Stimulated activated CD4-positive, alpha-beta T cell treated with anti-CD3 and anti-CD28 coated beads, Interleukin-4, amount 100 ng/mL, for 4 hours (primary cell): ENCODE data around the gene KRT80.

Source experiments
- DNase-seq, 2 experiments: peaks; one replicate each; pipeline ENCODE4 v3.0.0-alpha.2; 2020

The KRT80 gene

GRCh38 chr12:52178443-52178842 lies 13.4 kb downstream of the KRT80 start:
- no peak for DNase-seq

DNA sequence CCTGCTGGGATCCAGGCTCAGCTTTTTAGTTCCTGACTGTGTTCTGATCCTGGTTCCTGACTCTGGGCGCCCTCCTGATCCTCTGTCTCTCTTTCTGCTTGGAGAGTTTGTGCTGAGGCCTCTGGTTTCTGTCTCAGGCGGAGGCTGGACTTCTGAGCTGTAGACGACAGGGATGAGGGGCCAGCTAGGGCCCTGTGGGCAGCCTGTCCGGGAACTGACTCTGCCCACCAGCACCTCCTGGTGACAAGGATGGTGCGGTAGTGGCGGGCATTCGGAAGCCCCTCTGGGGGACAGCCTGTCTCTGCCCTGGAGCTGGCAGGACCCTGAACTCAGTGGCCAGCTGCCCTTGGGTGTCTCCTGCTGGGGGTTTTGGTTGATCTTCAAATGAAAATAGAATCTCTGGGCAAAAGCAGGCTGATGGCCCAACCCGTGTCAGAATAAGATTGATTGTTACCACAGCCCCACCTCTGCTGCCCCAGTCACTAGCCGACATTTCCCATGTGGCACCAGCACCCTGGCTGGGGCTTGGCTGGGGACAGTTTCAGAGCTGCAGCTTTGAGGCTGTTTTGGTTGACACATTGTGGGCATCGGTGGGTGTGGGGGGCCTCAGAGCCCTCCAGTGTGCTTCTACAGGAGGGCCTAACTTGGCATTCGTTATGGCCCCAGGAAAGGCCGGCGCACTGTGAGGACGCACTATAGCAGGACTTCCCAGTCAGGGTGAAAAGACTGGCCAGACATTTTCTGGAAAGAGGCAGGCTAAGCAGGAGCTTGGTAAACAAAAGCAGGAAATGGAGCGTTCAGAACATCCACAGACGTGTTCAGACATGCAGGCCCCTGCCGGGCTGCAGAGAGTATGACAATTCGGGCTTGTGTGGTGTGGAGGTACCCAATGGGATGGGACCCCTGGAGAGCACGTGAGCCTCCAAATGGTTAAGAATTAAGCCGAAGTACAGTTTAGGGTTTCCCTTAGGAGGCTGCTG lies 16.2 kb downstream of the KRT80 start:
- no peak for DNase-seq

GRCh38 chr12:52173526-52173925 lies 18.3 kb downstream of the KRT80 start:
- no peak for DNase-seq

GRCh38 chr12:52172956-52173355 lies 18.9 kb downstream of the KRT80 start:
- no peak for DNase-seq

DNA sequence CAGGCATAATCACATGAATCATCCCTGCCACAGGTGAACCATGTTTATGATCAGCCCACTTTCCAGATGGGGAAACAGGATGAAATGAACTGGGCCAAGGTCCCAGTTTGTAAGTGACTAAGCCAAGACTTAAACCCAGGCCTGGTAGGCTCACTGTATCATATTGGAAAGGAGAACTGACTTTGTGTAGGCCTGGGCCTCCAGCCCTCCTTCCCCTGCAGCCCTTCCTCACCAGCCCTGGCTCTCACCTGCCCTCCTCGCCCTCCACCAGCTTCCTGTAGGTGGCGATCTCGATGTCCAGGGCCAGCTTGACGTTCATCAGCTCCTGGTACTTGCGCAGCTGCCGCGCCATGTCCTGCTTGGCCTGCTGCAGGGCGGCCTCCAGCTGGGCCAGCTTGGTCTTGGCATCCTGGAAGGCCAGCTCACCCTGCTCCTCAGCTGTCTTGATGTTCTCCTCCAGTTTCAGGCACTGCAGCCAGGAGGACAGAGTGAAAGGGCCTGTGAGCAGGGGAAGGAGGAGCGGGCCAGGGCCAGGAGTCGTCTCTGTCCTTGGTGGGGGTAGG lies 19.8 kb downstream of the KRT80 start:
- DNase-seq = no peak

GRCh38 chr12:52170827-52171226 lies 21.0 kb downstream of the KRT80 start:
- DNase-seq = no peak

- no peak for DNase-seq
Measured at GRCh38 chr12:52169886-52170285, 21.9 kb downstream of the KRT80 start.

DNA sequence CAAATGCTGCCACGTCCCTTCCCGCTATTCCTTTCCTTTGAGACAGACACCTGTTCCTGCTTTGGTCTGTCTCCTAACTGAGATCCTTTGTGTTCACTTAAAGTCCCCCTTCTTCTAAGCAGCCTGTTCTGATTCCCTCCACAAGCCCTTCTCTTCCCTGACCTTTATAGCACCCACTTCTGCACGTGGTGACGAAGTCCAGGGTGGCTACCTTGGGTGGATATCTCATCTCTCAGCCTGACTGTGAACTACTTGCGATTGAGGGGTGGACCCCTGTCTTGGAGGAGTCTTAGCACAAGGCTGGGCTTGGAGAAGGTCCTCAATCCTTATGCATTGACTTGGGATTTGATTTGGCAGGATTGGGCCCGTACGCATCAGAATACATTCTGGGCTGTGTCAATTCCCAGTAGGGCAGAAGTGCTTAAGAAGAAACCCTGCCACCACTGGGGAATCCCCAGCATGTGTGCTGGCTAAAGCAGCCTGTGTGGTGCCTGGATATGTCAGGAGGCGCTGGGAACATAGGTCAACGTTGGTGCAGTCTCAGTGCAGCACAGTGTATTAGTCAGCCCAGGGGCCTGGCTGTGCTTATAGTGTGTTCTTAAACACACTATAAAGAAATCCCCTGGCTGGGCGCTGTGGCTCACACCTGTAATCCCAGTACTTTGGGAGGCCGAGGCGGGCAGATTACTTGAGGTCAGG lies 23.6 kb downstream of the KRT80 start:
- DNase-seq = no peak

GRCh38 chr12:52167526-52167925 lies 24.3 kb downstream of the KRT80 start:
- DNase-seq = no peak

- no peak for DNase-seq
Measured at GRCh38 chr12:52166672-52167071, 25.1 kb downstream of the KRT80 start.

DNA sequence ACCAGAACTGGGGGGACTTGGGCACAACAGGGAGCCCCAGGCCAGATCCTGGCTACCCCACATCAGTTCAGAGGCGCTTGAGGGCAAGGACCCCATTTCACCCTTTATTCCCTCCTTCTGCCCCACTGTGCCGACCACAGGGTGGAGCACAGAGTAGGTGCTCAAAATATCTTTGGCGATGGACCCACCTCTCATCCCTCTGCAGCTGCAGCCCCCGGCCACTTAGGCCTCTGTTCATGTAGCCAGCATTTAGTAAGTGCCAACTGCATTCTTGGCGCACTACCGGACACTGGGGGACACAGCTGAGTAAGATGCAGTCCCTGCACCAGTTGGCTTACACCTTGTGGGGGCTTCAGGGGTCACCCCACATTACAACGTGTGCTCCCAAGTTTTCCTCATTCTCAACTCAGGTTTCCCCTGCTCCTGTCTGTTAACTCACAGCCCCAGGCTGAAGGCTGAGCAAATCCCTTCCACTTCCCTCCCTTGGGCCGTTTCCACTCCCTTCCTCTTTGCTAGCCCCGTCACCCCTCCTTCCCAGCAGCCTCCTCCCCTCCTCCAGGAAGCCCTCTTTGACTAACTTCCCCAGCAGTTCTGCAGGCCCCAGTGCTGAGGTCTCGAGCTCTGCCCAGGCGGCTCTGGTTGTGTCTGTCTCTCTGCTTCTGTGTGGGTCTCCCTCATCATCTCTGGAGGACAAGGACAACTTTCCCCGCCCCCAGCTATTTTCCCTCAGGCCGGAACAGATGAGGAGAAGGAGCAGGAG lies 26.5 kb downstream of the KRT80 start:
- DNase-seq = no peak

- no peak for DNase-seq
Measured at GRCh38 chr12:52164624-52165023, 27.2 kb downstream of the KRT80 start.

- no peak for DNase-seq
Measured at GRCh38 chr12:52162981-52163380, 28.8 kb downstream of the KRT80 start.

DNA sequence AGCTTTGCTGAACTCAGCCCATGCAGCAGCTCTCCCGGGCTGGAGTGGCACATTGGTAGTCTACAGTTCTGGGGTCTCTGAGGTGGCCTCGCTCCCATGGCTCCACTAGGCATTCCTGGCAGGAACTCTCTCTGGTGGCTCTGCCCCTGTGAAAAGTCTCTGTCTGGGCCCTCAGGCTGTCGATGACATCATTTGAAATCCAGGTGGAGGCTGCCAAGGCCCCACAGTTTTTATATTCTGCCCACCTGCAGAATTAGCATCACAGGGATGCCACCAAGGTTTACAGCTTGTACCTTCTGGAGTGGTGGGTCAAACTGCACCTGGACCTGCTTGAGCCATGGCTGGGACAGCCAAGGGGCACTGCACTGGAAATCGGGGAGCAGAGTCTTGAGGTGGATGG lies 31.6 kb downstream of the KRT80 start:
- no peak for DNase-seq

GRCh38 chr12:52157566-52158150 lies 34.2 kb downstream of the KRT80 start:
- no peak for DNase-seq

- DNase-seq = peak; percentile 54 to 72
Measured at GRCh38 chr12:52156757-52157565, 34.9 kb downstream of the KRT80 start.

DNA sequence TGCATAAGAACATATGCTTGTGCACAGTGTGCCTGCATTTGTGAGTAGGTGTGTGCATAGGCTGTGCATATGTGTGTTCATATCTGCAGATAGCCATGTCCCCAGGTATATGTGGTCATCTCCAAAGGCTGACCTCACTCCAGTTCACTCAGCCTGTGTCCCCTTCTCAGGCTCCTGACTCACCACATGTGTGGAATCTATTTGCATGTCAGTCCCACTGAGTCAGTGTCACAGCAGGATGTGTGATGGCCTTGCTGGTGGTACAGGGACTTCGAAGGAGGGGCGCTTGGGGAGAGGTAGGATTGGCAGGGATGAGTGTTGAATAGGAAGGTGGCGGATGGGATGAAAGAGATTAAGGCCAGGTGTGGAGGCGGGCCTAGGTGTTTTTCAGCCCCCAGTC lies 35.5 kb downstream of the KRT80 start:
- DNase-seq = no peak

GRCh38 chr12:52155048-52155868 lies 36.6 kb downstream of the KRT80 start:
- no peak for DNase-seq

GRCh38 chr12:52152905-52153317 lies 38.9 kb downstream of the KRT80 start:
- DNase-seq = no peak
